ENCODE measurements around the gene NEXMIF.
"Not testable (repeated sequence)": the region's sequence is repeated elsewhere in the genome, so short reads cannot be mapped to it uniquely, and the experiment has no call there.

Gene NEXMIF

DNA sequence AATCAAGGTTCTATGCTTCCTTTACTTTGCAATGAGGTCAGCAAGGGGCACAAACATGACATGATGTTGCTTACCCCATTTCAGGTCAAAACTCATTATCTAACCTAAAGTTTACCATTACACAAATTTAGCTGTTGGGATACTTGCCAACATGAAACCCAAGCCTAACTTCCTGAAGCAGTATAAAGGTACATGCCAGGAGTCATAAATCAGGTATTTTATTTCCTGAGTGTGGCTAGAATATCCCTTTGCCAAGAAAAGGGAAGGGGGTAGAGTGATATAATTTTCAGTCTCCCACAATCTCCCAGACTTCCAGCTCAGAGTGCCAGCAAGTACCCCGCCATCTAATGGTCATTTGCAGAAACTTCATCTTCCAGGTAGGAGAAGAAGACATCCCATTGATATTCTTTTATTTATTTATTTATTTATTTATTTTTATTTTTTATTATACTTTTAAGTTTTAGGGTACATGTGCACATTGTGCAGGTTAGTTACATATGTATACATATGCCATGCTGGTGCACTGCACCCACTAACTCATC is 136.6 kb downstream of the NEXMIF start:
- DNase-seq (ENCODE audit: low spot score): no peak

DNA sequence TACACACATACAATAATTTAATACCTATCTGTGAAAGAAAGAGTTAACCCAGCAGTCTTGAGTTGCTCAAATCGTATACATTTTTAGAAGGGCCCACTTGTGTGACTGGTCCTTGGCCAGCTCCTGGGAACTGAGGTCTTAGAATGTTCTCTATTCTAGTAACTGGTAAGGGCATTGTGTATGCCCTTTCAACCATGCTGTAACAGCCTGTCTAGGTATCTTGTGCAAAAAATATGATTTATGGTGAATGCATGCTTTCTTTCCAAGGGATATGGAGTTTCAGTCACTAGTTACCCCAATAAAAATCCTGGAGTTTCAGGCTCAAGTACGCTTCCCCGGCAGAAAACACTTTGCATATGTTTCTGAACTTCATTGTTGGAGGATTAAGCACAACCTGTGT is 140.6 kb downstream of the NEXMIF start:
- no peak for DNase-seq (ENCODE audit: low spot score)

GRCh38 chrX:74781507-74782034 is 143.7 kb downstream of the NEXMIF start:
- DNase-seq (ENCODE audit: low spot score): no peak

DNA sequence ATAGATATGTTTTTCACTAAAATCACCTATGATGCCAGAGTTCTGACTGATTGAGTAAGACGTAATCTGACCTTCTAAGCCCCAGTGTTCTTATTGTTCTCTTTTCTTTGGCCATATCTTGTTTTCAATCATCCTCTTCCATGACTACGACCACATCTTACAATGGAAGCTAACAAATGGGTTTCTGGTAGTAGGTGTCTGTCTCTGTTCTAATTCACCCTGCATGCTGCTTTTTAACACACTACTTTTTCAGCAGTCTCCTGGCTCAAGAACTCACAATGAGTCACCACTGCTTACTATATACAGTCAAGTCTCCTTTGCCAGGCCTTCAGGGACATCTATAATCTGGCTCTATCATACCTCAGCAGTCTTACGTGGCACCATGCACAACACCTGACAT is 146.1 kb downstream of the NEXMIF start:
- DNase-seq (ENCODE audit: low spot score): no peak

GRCh38 chrX:74774988-74775387 is 150.3 kb downstream of the NEXMIF start:
- no peak for DNase-seq (ENCODE audit: low spot score)

DNA sequence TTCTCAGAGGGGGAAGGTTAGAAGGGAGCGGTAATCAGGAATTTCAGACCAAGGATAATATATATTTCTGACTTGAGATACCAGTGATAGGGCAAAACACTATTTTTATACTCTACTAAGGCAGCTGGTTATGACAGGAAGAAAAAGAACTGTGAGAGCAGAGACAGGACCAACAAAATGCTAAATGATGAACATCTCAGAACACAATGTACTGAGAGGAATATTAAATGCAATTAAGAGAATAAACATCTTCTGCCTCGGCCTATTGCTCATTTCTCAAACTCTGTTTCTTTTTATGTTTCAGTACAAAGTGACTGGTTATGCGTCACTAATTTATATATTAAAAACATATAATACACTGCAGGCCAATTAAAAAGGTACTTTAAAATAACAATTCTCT is 188.8 kb downstream of the NEXMIF start:
- no peak for DNase-seq (ENCODE audit: low spot score)

- DNase-seq (ENCODE audit: low spot score): no peak
These were observed 220.0 kb downstream of the NEXMIF start for GRCh38 chrX:74705269-74705668.

GRCh38 chrX:74701343-74701742 is 223.9 kb downstream of the NEXMIF start:
- not testable (repeated sequence) for DNase-seq (ENCODE audit: low spot score)

DNA sequence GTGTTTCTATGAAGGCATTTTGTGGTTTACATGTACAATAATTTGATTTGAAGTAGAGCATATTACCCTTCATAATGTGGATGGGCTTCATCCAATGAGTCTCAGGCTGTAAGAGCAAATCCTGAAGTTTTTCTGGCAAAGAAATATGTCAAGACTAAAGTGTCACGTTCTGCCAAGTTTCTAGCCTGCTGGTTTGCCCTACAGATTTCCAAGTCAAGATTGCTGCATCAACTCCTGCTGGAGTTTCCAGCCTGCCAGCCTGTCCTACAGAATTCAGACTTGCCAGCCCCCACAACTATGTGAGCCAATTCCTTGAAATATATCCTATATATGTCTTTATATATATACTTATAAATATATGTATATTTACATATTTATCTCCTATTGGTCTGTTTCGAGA is 240.8 kb downstream of the NEXMIF start:
- DNase-seq (ENCODE audit: low spot score): no peak

Measured in activated CD4-positive, alpha-beta T cell treated with anti-CD3 and anti-CD28 coated beads, Interleukin-2, Interleukin-4, amounts not matched to agents 100 ng/mL and 50 ng/mL, durations not matched to agents 16 hours and 8 hours (primary cell).